HG03280 (cell line): ENCODE results near the gene CGB7.
"Not testable (repeated sequence)": the region's sequence is repeated elsewhere in the genome, so short reads cannot be mapped to it uniquely, and the experiment has no call there.

Experiments
- ATAC-seq: cut with Tn5 transposase; IDR thresholded peaks from one replicate; pipeline ENCODE4 v1.9.1; 2021; ENCODE audit warnings: mild to moderate bottlenecking, moderate library complexity; ENCODE audit not compliant: unreplicated experiment

The CGB7 gene

GRCh38 chr19:49073514-49074378 lies 16.2 kb upstream of the CGB7 start:
- no peak for ATAC-seq

DNA sequence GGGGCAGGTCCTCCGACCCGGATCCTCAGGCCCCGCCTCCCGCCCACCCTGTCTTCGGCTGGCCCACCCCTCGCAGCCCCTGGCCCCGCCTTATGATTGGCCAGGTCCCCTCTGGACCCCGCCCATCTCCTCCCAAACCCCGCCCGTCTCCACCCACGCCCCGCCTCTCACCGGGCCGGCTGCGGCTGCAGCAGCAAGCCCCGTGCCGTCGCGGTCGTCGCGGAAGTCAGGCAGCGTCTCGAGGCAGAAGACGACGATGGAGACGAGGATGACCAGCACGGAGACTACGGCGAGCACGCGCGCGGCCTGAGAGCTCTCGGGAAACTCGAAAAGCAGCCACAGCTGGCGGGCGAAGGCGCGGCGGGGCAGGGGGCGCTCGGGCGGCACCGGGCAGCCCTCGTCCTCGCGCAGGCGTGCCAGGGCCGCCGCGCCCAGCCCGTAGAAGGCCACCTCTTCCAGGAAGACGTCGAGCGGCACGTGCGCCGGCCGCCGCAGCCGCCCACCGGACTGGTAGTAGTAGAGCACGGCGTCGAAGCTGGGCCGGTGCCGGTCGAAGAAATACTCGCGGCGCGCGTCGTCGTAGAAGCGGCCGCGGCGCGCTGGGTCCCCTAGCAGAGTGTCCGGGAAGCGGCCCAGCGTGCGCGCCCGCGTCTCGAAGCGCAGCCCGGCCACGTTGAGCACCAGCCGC lies 14.5 kb upstream of the CGB7 start:
- no peak for ATAC-seq

DNA sequence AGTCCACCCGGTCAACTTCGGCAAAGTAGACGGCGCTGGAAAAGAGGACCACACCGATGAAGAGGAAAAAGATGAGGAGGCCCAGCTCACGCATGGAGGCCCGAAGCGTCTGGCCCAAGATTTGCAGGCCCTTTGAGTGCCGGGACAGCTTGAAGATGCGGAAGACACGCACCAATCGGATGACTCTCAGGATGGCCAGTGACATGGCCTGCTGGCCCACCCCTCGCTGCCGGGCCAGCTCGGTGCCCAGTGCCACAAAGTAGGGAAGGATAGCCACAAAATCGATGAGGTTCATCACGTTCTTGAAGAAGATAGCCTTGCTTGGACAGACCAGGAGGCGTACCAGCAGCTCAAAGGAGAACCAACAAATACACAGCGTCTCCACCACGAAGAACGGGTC lies 12.9 kb upstream of the CGB7 start:
- ATAC-seq, result no peak

GRCh38 chr19:49069026-49069425 lies 11.5 kb upstream of the CGB7 start:
- ATAC-seq, result no peak

DNA sequence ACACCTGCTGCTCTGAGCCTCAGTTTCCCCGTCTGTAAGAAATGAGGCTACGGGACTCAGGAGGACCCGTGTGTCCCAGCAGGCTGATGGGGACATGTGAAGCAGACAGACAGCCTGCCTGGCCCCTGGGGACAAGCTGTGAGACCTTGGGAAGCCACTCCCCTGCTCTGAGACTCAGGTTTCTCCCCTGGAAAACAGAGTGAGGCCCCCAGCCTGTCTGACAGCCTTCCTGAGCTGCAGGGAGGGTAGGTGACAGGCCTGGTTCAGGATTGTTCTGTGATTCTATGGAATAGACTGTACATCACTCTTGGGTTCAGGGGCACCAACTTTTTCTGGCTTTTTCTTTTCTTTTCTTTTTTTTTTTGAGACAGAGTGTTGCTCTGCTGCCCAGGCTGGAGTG lies 10.0 kb upstream of the CGB7 start:
- ATAC-seq, result no peak

GRCh38 chr19:49065905-49066512 lies 8.5 kb upstream of the CGB7 start:
- ATAC-seq, result no peak

- no peak for ATAC-seq
Observed at GRCh38 chr19:49064768-49065611, 7.4 kb upstream of the CGB7 start, which contains the start of gene NTF4. NTF4 (minus strand) TSS chr19:49064818; CDS start chr19:49061997, 2,821 bp downstream.

- ATAC-seq, result no peak
Observed at GRCh38 chr19:49064029-49064629, 6.6 kb upstream of the CGB7 start.

DNA sequence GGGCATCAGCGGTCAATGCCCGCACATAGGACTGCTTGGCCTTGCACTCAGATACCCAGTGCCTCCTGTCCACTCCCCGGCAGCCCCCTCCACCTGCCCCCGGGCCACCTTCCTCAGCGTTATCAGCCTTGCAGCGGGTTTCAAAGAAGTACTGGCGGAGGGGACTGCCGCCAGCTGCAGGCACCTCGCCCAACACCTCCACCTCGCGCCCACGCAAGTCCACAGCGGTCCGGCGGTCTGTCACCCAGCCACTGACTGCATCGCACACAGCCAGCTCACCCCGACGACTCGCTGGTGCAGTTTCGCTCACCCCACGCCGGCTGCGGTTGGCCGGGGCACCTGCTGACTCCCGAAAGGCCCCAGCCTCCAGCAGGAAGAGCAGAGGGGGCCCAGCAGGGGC lies 3.9 kb upstream of the CGB7 start:
- no peak for ATAC-seq

DNA sequence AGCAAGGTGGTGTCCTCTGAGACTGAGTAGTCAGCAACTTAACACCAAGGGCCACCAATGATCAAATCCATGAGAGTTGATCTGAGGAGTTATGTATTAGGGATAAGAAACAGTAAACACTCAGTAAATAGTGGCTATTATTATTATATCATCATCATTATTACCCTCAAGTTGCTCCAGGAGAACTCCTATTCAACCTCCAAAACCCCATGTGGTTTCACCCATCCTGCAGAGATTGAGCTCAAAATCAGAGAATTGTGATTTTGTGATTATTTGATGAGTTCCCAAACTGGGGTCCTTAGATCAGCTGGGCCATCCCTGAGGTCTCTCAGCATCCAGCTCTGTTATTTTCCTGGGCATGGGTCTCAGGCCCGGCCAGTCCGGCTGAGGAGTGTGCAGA lies 3.5 kb upstream of the CGB7 start:
- ATAC-seq, result no peak

DNA sequence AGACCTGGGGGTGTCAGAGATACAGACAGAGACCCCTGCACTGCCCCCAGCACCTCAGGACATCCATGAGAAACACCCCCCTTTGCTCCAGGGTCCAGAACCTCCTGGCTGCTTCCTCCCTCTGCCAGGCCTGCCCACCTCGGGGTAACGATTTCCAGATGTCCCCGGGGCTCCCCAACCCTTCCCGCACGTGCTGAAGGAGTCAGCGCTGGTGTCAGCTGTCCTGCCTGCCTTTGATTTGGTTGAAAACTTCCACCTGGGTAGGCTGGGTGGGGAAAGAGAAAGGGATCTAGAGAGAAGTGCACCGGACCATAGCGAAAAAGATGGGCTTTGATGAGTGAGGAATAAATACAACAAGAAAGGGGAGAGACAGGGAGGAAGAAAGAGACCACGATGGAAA lies 1.5 kb upstream of the CGB7 start:
- no peak for ATAC-seq

- no peak for ATAC-seq
Observed at GRCh38 chr19:49058562-49058961, 1.0 kb upstream of the CGB7 start.

GRCh38 chr19:49056902-49057596 lies 500 bp downstream of the CGB7 start:
- not testable (repeated sequence) for ATAC-seq

DNA sequence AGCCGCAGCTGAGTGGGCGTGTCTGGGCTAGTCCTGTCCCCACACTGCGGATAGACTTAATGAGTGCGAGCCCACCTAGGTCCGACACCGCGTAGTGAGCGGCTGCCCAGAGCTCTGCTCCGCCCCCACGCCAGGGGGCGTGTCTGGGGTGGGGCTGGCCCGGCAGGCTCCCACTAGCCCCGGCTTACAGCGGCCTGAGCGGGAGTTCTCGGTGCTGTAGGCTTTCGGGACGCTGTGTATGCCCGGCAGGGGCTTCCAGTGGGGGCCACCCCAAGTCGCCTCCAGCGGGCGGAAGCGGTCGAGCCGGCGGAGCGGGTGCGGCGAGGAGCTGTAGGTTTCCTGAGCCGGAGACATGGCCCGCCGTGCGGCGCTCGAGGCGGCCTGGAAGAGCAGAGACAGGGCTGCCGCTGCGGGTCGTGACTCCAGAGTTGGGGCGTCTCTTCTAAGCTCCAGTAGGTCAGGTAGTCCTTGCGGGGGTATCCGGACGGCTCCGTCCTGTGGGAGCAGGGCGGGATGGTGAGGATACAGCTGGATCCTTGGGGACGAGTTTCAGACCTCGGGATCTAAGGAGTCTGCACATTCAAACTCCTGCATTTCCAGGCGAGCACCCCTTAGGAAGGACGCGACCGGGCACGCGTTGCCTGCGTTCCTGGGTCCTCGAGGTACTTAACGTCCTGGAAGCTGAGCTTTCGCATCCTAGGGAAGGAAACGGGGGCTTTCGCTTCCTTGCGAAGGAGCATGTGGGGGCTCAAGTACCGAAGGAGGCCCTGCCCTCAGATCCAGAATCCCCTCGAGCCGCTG lies 1.2 kb downstream of the CGB7 start:
- ATAC-seq, result no peak

GRCh38 chr19:49050376-49051033 lies 7.0 kb downstream of the CGB7 start:
- not testable (repeated sequence) for ATAC-seq

DNA sequence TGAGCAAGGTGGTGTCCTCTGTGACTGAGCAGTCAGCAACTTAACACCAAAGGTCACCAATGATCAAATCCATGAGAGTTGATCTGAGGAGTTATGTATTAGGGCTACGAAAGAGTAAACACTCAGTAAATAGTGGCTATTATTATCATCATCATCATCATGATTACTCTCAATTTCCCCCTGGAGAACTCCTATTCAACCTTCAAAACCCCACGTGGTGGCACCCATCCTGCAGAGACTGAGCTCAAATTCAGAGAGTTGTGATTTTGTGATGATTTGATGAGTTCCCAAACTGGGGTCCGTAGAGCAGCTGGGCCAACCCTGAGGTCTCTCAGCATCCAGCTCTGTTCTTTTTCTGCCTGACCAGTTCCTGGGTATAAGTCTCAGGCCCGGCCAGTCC lies 7.7 kb downstream of the CGB7 start:
- ATAC-seq, result not testable (repeated sequence)

DNA sequence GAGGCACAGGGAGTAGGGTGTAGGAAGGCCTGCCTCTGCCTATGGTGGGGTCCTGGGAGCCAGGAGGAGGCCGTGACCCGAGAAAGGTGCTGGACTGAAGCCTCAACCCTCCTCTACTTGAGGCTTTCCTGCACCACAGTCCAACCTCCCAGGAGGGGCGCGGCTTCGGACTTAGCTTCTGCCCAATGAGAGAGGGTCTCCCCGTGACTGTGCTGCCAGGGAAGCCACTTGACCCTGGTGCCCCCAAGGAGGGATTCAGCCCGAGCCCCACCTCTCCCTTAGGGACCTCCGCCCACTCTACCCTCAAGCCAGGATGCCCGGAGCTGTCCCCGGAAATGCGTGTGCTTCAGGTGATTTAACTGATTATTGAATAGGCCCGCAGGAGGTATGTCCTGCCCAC lies 8.5 kb downstream of the CGB7 start, which contains the start of gene CGB8:
Gene CGB8 (minus strand): TSS at position 101 of the 400 bp plus-strand sequence. CDS start 372 bp downstream, outside the sequence.
- ATAC-seq, result not testable (repeated sequence)

GRCh38 chr19:49043548-49043947 lies 14.0 kb downstream of the CGB7 start, which contains the start of gene CGB5:
CGB5 (plus strand) TSS chr19:49043848; CDS start chr19:49044210, 362 bp downstream.
- ATAC-seq, result not testable (repeated sequence)
